BLaER1 treated with 17β-estradiol and CSF1 and Interleukin-3, amounts not matched to agents 10 nM and 100 nM (cell line): ENCODE results near the gene OR10J4.
A peak's percentile ranks its signal among the peaks of the same experiment; 100 is the strongest.
"Not testable (repeated sequence)": the region's sequence is repeated elsewhere in the genome, so short reads cannot be mapped to it uniquely, and the experiment has no call there.

Experiments used
- H3K27ac ChIP-seq, 11 experiments: shearing (Covaris generic); formaldehyde crosslinking; 2 replicates each; pipeline ENCODE4 v1.8.1; 2022
- H3K27me3 ChIP-seq, 11 experiments: shearing (Covaris generic); formaldehyde crosslinking; 2 replicates each; pipeline ENCODE4 v1.8.1; 2022
- H3K36me3 ChIP-seq, 11 experiments: shearing (Covaris generic); formaldehyde crosslinking; 2 replicates each; pipeline ENCODE4 v1.8.1; 2022
- H3K4me1 ChIP-seq, 10 experiments: shearing (Covaris generic); formaldehyde crosslinking; 2 replicates each; pipeline ENCODE4 v1.8.1; 2022
- H3K4me2 ChIP-seq, 11 experiments: shearing (Covaris generic); formaldehyde crosslinking; 2 replicates each; pipeline ENCODE4 v1.8.1; 2022
- H3K4me3 ChIP-seq, 10 experiments: shearing (Covaris generic); formaldehyde crosslinking; 2 replicates each; pipeline ENCODE4 v1.8.1; 2022
- H3K9ac ChIP-seq, 11 experiments: shearing (Covaris generic); formaldehyde crosslinking; 2 replicates each; pipeline ENCODE4 v1.8.1; 2022
- H3K9me3 ChIP-seq, 11 experiments: shearing (Covaris generic); formaldehyde crosslinking; replicated peaks in 1 of 11; 2 replicates each; pipeline ENCODE4 v1.8.1; 2022
- H4K20me1 ChIP-seq, 11 experiments: shearing (Covaris generic); formaldehyde crosslinking; 2 replicates each; pipeline ENCODE4 v1.8.1; 2022
- Cebpa-rat ChIP-seq, 11 experiments: shearing (Covaris generic); IDR thresholded peaks; 2 replicates each; pipeline ENCODE4 v1.8.1; 2022

Gene OR10J4

DNA sequence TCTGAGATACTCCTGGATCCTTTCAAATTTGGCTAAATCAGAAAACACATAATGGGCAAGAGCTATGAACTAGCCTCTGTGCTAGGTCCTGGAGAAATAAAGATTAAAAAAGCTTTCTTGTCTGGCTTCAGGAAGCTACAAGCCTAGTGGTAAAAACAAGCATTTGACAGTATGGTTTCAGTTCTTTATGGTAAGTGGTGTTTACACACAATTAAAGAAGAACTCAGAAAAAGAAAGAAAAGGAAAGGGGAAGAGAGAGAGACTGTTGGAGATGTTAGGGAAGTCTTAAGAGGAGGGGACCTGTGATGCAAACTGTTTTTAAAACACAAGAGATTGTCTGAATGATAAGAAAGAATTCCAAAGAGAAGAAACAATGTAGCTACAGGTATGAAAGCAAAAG, 9.4 kb downstream of the OR10J4 start:
- H3K9ac ChIP-seq: peak overlapping the region in 1 of 11 experiments; percentile 23; a peak in 1 of 22 replicates
- no peaks in the 10 kb centered on the region for H4K20me1 ChIP-seq
- H3K4me2 ChIP-seq: peak overlapping the region in 5 of 11 experiments; percentile 33 to 67 (median 40); a peak in 8 of 22 replicates
- no peak for TF ChIP-seq Cebpa-rat (IDR thresholded peaks at IDR 0.05)
- no peaks in the 10 kb centered on the region for H3K27me3 ChIP-seq
- H3K27ac ChIP-seq: peak overlapping the region in 5 of 11 experiments; percentile 7 to 43 (median 32); a peak in 7 of 22 replicates
- H3K36me3 ChIP-seq: no peaks in the 10 kb centered on the region
- H3K4me3 ChIP-seq: no peak overlapping the region
- no peaks in the 10 kb centered on the region for H3K9me3 ChIP-seq
- H3K4me1 ChIP-seq: peaks cover 0 to 25% (median 2%) of the 10 kb centered on the region in 10 experiments; a peak in 8 of 20 replicates

DNA sequence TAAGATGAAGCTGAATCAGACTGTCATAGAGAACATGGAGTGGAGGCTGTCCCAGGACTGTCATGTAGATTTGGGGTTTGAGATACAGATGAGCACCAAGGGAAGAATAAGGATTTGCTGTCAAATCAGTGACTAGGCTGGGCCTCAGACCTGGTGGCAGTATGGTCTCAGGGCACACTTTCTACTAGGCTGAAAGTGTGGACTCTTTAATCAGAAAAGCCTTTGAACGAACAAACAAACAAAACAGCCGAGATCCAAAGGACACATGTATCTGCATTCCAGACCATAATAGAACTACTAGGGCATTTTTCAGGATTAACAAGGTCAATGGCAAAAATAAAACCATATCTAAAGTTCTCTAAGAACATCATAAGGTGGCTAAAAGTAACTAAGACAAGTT, 10.4 kb downstream of the OR10J4 start:
- TF ChIP-seq Cebpa-rat (IDR thresholded peaks at IDR 0.05): no peak

GRCh38 chr1:159443066-159443750, 11.2 kb downstream of the OR10J4 start:
- H3K27ac ChIP-seq: no peak overlapping the region
- H3K27me3 ChIP-seq: no peaks in the 10 kb centered on the region
- peaks cover 0 to 3% (median 0%) of the 10 kb centered on the region in 11 experiments; a peak in 3 of 22 replicates for H3K9me3 ChIP-seq
- H3K36me3 ChIP-seq: no peaks in the 10 kb centered on the region
- H3K9ac ChIP-seq: no peak overlapping the region
- H3K4me1 ChIP-seq: peaks cover 0 to 19% (median 2%) of the 10 kb centered on the region in 10 experiments; a peak in 8 of 20 replicates
- no peak for TF ChIP-seq Cebpa-rat (IDR thresholded peaks at IDR 0.05)
- H3K4me3 ChIP-seq: no peak overlapping the region
- no peaks in the 10 kb centered on the region for H4K20me1 ChIP-seq
- H3K4me2 ChIP-seq: no peak overlapping the region

More for the DNA sequence above, 10.4 kb downstream of the OR10J4 start:
- Histone ChIP-seq H3K4me1 (peaks cover 0 to 19% (median 2%) of the 10 kb centered on the region in 10 experiments; a peak in 8 of 20 replicates), H3K9ac (no peak overlapping the region), H3K4me3 (no peak overlapping the region), H3K27me3 (no peaks in the 10 kb centered on the region), H3K9me3 (no peaks in the 10 kb centered on the region), H3K27ac (no peak overlapping the region), H3K4me2 (no peak overlapping the region), H4K20me1 (no peaks in the 10 kb centered on the region), H3K36me3 (no peaks in the 10 kb centered on the region)

- Histone ChIP-seq H3K27me3 (no peaks in the 10 kb centered on the region), H3K9ac (no peak overlapping the region), H3K36me3 (no peaks in the 10 kb centered on the region), H3K9me3 (peaks cover 5 to 12% (median 7%) of the 10 kb centered on the region in 11 experiments; a peak in 19 of 22 replicates), H3K4me3 (no peak overlapping the region), H3K4me2 (no peak overlapping the region), H4K20me1 (no peaks in the 10 kb centered on the region), H3K27ac (no peak overlapping the region), H3K4me1 (peaks cover 0 to 19% (median 2%) of the 10 kb centered on the region in 10 experiments; a peak in 8 of 20 replicates)
- no peak for TF ChIP-seq Cebpa-rat (IDR thresholded peaks at IDR 0.05)
Observed at GRCh38 chr1:159444511-159444910, 12.5 kb downstream of the OR10J4 start.

DNA sequence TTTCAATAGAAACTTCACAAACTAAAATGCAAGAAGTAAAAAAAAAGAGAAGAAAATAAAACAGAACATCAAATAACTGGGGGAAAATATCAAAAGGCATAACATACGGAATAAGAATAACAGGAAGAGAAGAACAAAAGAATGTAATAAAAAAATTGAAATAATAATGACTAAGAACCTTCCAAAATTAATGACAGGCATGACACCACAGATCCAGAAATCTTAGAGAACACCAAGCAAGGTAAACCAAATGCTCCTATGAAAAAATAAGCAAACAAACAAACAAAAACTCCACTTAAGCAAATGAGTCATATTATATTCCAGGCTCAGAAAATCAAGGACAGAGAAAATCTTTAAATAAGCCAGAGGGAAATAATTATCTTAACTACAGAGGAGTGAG, 16.2 kb downstream of the OR10J4 start:
- H3K9ac ChIP-seq: no peak overlapping the region
- no peaks in the 10 kb centered on the region for H3K4me1 ChIP-seq
- no peaks in the 10 kb centered on the region for H4K20me1 ChIP-seq
- no peak overlapping the region for H3K4me3 ChIP-seq
- H3K27me3 ChIP-seq: no peaks in the 10 kb centered on the region
- no peak overlapping the region for H3K27ac ChIP-seq
- no peaks in the 10 kb centered on the region for H3K36me3 ChIP-seq
- H3K9me3 ChIP-seq: peaks cover 5 to 18% (median 11%) of the 10 kb centered on the region in 11 experiments; a peak in 19 of 22 replicates
- no peak overlapping the region for H3K4me2 ChIP-seq
- TF ChIP-seq Cebpa-rat (IDR thresholded peaks at IDR 0.05): no peak

- peaks cover 5 to 18% (median 11%) of the 10 kb centered on the region in 11 experiments; a peak in 19 of 22 replicates for H3K9me3 ChIP-seq
- not testable (repeated sequence) for H3K4me3 ChIP-seq, H3K27ac ChIP-seq, H3K4me2 ChIP-seq, H3K27me3 ChIP-seq, H3K9ac ChIP-seq, H3K4me1 ChIP-seq, H4K20me1 ChIP-seq, H3K36me3 ChIP-seq
Observed at GRCh38 chr1:159449605-159450004, 17.6 kb downstream of the OR10J4 start.

GRCh38 chr1:159459551-159459950, 27.5 kb downstream of the OR10J4 start:
- no peak overlapping the region for H3K4me3 ChIP-seq

GRCh38 chr1:159465191-159465603, 33.2 kb downstream of the OR10J4 start:
- Histone ChIP-seq H4K20me1 (no peaks in the 10 kb centered on the region), H3K9me3 (peaks cover 17 to 27% (median 20%) of the 10 kb centered on the region in 11 experiments), H3K4me2 (no peak overlapping the region), H3K9ac (no peak overlapping the region), H3K4me3 (no peak overlapping the region), H3K36me3 (no peaks in the 10 kb centered on the region), H3K27me3 (no peaks in the 10 kb centered on the region), H3K4me1 (no peaks in the 10 kb centered on the region), H3K27ac (no peak overlapping the region)
- no peak for TF ChIP-seq Cebpa-rat (IDR thresholded peaks at IDR 0.05)

More at GRCh38 chr1:159459551-159459950, 27.5 kb downstream of the OR10J4 start:
- TF ChIP-seq Cebpa-rat (IDR thresholded peaks at IDR 0.05): no peak
- Histone ChIP-seq H3K27me3 (no peaks in the 10 kb centered on the region), H4K20me1 (no peaks in the 10 kb centered on the region), H3K9me3 (peaks cover 17 to 27% (median 20%) of the 10 kb centered on the region in 11 experiments), H3K36me3 (no peaks in the 10 kb centered on the region), H3K4me2 (no peak overlapping the region), H3K9ac (no peak overlapping the region), H3K4me1 (no peaks in the 10 kb centered on the region), H3K27ac (no peak overlapping the region)

DNA sequence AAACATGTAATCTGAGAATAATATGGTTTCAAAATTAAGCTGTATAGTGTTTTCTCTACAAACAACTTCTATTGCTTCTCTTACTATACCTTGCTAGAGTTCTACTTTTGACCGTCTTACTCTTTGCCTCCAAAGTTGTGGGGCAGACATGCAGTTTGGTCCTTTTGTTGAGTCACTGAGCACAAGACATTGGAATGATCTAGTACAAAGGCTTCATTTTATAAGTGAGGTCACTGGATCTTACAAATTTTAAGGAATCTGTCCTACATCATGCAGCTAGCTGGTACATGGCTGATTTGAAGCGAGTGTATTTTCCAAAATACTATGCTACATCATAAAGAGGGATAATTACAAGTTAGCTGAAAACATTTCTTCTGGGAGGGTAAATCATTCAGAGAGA, 36.3 kb downstream of the OR10J4 start:
- H3K27me3 ChIP-seq: no peaks in the 10 kb centered on the region
- H3K36me3 ChIP-seq: no peaks in the 10 kb centered on the region
- no peak overlapping the region for H3K9ac ChIP-seq
- H3K4me2 ChIP-seq: no peak overlapping the region
- no peaks in the 10 kb centered on the region for H3K9me3 ChIP-seq
- H4K20me1 ChIP-seq: no peaks in the 10 kb centered on the region
- H3K27ac ChIP-seq: no peak overlapping the region
- TF ChIP-seq Cebpa-rat (IDR thresholded peaks at IDR 0.05): no peak
- no peaks in the 10 kb centered on the region for H3K4me1 ChIP-seq
- no peak overlapping the region for H3K4me3 ChIP-seq
